ENCODE measurements around the gene REPS1.

DNA sequence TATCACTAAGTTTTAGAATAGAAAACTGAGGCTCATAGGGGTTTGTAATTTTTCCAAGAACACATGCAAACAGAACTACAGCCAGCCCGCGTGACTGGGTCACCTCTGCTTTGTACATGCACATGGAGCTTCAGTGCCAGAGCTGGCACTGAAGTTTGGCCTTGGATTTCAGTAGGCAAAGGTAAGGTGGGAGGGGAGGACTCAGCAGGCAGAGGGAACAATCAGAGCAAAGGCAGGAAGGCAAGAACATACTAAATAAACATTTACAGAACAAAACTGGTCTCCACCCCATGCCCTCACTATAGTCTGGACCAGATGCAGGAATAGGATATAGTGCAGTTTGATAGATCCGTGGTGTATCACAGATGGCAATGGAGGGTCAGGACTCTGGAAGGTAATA lies 26.9 kb upstream of the REPS1 start:
- no peak for TF ChIP-seq POLR2A (IDR thresholded peaks at IDR 0.05)
- TF ChIP-seq, protein P1, sequence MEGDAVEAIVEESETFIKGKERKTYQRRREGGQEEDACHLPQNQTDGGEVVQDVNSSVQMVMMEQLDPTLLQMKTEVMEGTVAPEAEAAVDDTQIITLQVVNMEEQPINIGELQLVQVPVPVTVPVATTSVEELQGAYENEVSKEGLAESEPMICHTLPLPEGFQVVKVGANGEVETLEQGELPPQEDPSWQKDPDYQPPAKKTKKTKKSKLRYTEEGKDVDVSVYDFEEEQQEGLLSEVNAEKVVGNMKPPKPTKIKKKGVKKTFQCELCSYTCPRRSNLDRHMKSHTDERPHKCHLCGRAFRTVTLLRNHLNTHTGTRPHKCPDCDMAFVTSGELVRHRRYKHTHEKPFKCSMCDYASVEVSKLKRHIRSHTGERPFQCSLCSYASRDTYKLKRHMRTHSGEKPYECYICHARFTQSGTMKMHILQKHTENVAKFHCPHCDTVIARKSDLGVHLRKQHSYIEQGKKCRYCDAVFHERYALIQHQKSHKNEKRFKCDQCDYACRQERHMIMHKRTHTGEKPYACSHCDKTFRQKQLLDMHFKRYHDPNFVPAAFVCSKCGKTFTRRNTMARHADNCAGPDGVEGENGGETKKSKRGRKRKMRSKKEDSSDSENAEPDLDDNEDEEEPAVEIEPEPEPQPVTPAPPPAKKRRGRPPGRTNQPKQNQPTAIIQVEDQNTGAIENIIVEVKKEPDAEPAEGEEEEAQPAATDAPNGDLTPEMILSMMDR (IDR thresholded peaks at IDR 0.05) = no peak
